ENCODE data around the gene STX16.

The STX16 gene

DNA sequence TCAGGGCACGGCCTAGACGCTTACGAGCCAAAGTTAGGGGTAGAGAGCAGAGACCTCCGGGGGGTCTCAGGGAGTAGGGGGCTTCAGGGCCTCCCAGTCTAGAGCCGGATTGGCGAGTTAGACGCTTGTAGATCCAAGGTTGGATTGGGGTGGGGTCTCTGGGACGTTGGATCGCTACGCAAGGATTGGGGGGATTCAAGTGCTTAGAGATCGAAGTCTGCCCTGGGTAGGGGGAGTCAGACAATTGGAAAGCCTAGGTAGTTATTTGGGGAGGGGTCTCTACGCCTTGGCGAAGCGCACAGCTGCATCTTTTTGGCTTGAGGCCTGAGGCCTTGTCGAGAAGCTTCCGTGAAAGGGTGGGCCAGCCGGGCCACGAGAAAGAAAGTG is 469 bp downstream of the STX16 start:
- DNase-seq (ENCODE audit: low read depth): no peak
- H3K4me3 ChIP-seq (ENCODE audit: low read length): peak overlapping the region; percentile 99
- TF ChIP-seq, protein P1, sequence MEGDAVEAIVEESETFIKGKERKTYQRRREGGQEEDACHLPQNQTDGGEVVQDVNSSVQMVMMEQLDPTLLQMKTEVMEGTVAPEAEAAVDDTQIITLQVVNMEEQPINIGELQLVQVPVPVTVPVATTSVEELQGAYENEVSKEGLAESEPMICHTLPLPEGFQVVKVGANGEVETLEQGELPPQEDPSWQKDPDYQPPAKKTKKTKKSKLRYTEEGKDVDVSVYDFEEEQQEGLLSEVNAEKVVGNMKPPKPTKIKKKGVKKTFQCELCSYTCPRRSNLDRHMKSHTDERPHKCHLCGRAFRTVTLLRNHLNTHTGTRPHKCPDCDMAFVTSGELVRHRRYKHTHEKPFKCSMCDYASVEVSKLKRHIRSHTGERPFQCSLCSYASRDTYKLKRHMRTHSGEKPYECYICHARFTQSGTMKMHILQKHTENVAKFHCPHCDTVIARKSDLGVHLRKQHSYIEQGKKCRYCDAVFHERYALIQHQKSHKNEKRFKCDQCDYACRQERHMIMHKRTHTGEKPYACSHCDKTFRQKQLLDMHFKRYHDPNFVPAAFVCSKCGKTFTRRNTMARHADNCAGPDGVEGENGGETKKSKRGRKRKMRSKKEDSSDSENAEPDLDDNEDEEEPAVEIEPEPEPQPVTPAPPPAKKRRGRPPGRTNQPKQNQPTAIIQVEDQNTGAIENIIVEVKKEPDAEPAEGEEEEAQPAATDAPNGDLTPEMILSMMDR (conservative IDR thresholded peaks at IDR 0.05; ENCODE audit: low read length): no peak

DNA sequence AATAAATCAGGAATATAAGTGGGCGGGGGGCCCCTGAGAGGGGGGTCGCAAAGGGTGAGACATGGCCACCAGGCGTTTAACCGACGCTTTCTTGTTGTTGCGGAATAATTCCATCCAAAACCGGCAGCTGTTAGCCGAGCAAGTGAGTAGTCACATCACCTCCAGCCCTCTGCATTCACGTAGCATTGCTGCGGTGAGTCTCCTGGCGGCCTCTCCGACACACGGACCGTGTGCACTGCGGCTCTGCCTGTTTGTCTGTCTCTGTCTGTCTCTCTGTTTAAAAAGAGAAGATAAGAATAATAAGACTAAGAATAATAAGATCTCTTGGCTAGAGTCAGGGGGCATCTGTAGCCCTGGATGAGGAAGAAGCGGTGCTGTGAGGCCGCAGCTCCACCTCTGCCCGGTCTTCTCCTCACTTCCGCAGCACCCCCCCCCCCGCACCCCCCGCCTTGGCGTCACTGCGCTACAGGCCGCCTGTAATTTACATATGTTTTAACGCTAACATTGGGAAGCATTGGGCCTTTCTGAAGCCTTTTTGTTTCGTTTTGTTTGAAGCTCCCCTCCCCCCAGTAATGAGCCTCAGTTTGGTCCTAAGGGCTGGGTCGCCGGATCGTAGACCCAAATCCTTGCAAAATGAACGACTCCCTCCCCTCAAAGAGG is 993 bp downstream of the STX16 start:
- H3K4me3 ChIP-seq (ENCODE audit: low read length): peak overlapping the region; percentile 99
- peak; percentile 71 for DNase-seq (ENCODE audit: low read depth)
- TF ChIP-seq, protein P1 (conservative IDR thresholded peaks at IDR 0.05; ENCODE audit: low read length): peak; percentile 22

DNA sequence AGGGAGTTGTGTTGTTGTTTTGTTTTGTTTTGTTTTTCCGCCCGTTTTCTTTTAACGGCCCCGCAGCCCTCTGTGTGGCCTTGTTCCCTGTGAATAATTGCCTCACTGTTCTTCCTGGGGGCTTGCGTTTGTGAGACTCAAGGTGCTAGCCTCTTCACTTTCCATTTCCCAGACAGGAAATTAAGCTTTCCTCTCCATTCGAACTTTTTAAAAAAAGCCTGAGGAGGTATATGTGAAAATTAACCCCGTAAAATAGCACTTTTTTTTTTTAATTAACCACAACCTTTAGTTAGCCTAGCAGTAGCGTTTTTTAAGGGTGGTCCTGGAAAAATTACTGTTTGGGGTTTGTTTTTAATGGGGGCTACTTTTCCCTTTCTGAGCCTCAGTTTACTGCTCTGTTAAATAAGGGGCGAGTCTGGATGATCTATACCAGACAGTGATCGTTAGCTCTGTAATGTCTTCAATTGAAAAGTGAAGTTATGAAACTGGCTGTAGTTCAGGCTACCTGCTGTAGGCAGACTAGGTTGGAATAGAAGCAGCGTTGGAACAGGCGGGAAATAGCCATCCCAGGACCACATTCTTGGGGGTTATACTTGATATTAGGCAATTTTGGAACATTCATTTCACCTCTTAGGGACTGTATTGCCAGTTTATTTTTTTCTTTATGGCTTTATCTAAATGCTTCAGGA is 1.7 kb downstream of the STX16 start:
- peak overlapping the region; percentile 99 for H3K4me3 ChIP-seq (ENCODE audit: low read length)
- DNase-seq (ENCODE audit: low read depth): no peak
- TF ChIP-seq, protein P1 (conservative IDR thresholded peaks at IDR 0.05; ENCODE audit: low read length): no peak

DNA sequence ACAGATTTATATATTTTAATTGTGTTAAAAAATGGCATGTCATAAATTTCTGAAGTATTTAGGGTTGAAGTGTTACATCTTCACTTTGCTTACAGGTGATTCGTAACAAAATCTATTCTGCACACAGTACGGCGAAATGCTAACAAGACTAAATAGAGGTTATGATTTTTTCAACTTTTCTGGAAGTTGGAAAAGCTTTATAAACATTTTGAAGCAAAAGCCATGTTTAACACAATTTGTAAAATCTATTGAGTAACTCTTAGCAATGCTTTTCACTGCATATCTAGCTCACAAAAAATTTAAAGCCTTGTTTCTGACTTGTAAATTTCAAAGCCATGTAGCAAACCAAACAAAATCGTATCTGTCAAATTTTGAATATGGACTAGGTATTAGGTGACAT is 3.3 kb downstream of the STX16 start:
- no peak overlapping the region for H3K4me3 ChIP-seq (ENCODE audit: low read length)
- TF ChIP-seq, protein P1 (conservative IDR thresholded peaks at IDR 0.05; ENCODE audit: low read length): no peak
- DNase-seq (ENCODE audit: low read depth): no peak

DNA sequence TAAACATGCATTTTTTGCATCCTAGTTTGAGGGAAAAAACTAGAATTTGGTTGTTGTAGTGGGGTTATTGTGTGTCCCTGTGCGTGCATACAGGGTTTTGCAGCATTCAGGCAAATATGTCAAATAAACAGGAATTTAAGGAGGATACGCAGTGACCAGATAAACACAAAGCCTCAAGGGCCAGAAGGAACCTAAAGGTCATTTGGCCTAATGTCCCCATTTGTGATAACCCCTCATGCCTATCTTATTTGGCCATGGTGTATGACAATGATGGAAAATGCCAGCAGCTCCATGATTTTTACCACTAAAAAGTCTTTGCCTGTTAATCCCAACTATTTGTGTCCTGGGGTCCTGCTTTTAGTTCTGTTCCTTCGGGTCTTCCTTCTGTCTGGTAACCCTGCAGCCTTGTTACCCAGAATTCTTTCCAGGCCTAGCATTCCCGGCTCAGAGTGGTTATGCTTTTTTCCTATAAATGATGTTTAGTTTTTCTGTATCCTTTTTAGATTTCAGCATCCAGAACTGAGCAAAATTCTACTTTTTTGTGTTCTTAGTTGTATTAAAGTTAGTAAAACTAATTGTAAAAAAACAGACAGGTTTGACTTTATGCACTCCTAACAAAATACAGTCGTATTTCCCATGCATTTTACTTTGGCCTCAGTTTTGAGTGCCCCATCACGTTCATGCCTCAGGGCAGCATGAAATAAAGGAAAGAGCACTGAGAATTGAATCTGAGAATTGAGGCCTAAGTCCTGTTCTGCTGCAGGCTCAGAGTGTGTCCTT is 4.4 kb downstream of the STX16 start:
- TF ChIP-seq, protein P1 (conservative IDR thresholded peaks at IDR 0.05; ENCODE audit: low read length): no peak
- no peak overlapping the region for H3K4me3 ChIP-seq (ENCODE audit: low read length)
- DNase-seq (ENCODE audit: low read depth): no peak

DNA sequence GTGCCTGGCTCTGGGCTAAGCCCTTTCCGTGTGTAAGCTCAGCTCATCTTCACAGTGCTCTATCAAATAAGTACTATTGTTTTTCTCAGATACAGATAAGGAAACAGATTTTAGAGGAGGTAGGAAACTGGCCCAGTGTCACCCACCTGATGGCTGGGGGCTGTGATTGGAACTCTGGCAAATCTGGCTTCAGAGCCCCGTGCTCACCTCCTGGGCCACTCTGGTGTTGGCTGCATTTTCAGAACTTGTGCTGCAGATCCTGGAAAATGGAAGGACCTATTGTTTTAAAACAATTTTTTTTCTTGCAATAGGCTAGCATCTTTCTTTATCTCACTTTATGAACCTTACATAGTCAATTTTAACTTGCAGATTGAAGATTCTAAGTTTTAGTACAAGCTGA is 5.7 kb downstream of the STX16 start:
- no peak overlapping the region for H3K4me3 ChIP-seq (ENCODE audit: low read length)
- TF ChIP-seq, protein P1 (conservative IDR thresholded peaks at IDR 0.05; ENCODE audit: low read length): no peak
- DNase-seq (ENCODE audit: low read depth): no peak
